ENCODE data around the gene SMG6.

Gene SMG6

DNA sequence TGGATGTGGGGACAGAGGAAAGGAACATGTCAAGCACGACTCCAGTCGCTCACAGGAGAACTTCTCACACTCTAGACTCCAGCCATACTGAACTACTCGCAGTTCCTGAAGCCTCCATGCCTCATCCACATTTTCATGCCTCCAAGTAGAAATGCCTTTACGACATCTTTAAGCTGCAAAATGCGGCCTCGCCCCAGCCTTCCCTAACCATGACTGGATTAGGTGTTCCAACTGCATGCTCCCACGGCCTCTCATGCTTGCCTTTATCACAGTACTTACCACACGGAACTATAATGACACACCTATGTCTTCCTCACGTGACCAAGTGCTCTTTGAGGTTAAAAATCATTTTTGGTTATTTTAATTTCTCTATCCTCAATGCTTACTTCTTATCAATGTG lies 23.9 kb downstream of the SMG6 start:
- Histone ChIP-seq H3K36me3 (peaks cover 77% of the 10 kb centered on the region), H3K4me3 (ENCODE audit: low read depth, low read length) (no peak overlapping the region), H3K9me3 (ENCODE audit: severe bottlenecking) (no peaks in the 10 kb centered on the region), H3K27ac (no peak overlapping the region), H3K27me3 (ENCODE audit: insufficient read depth, low read depth, severe bottlenecking) (no peaks in the 10 kb centered on the region)
- no peak for DNase-seq
- TF ChIP-seq, protein P1, sequence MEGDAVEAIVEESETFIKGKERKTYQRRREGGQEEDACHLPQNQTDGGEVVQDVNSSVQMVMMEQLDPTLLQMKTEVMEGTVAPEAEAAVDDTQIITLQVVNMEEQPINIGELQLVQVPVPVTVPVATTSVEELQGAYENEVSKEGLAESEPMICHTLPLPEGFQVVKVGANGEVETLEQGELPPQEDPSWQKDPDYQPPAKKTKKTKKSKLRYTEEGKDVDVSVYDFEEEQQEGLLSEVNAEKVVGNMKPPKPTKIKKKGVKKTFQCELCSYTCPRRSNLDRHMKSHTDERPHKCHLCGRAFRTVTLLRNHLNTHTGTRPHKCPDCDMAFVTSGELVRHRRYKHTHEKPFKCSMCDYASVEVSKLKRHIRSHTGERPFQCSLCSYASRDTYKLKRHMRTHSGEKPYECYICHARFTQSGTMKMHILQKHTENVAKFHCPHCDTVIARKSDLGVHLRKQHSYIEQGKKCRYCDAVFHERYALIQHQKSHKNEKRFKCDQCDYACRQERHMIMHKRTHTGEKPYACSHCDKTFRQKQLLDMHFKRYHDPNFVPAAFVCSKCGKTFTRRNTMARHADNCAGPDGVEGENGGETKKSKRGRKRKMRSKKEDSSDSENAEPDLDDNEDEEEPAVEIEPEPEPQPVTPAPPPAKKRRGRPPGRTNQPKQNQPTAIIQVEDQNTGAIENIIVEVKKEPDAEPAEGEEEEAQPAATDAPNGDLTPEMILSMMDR (IDR thresholded peaks at IDR 0.05; ENCODE audit: low read depth, low read length): no peak

DNA sequence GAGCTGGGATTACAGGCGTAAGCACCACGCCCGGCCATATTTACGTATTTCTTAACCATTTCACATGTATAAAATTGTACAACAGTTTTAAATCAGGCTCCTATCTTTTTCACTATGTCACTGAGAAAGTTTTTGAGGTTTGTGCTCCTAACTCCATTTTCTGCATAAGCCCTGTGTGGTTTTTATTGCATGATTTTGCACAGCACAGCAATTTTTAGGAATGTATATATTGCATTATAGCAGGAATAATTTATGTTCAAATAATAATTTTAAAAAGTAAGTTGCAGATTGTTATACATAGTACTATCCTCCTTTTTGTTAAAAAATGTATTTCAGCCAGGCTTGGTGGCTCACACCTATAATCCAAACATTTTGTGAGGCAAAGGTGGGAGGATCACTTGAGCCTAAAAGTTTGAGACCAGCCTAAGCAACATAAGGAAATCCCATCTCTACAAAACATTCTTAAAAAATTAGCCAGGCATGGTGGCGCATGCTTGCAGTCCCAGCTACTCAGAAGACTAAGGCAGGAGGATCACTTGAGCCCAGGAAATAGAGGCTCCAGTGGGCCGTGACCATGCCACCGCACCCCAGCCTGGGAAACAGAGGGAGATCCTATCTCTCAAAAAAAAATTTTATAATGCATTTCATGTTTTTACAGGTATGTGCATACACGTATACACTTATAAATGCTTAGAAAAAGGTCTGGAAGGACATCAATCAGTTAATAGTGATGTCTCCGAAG lies 26.0 kb downstream of the SMG6 start:
- DNase-seq: no peak

DNA sequence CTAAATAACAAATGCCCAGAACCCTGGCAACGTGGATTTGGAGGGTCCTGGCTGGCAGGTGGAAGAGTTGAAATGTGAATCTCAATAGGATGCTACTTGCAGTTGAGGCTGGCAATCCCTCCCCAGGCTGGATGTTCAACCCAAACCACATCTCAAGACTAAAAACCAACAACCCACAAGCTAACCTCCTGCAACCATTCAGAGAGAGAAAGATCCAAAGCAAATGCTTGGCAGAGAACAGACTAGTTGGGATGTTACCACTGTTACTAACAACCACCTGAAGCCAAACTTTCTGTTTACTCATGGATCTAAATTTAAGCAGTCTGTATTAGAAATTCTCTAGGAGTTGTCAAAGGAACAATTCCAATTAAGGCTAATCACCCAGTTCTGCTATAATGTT lies 27.9 kb downstream of the SMG6 start:
- no peak for DNase-seq
- Histone ChIP-seq H3K4me3 (ENCODE audit: low read depth, low read length) (no peak overlapping the region), H3K9me3 (ENCODE audit: severe bottlenecking) (no peaks in the 10 kb centered on the region), H3K27ac (no peak overlapping the region), H3K27me3 (ENCODE audit: insufficient read depth, low read depth, severe bottlenecking) (no peaks in the 10 kb centered on the region), H3K36me3 (peaks cover 55% of the 10 kb centered on the region)
- TF ChIP-seq, protein P1 (IDR thresholded peaks at IDR 0.05; ENCODE audit: low read depth, low read length): no peak

More for the DNA sequence above, 26.0 kb downstream of the SMG6 start:
- Histone ChIP-seq H3K27me3 (ENCODE audit: insufficient read depth, low read depth, severe bottlenecking) (no peaks in the 10 kb centered on the region), H3K27ac (no peak overlapping the region), H3K4me3 (ENCODE audit: low read depth, low read length) (no peak overlapping the region), H3K9me3 (ENCODE audit: severe bottlenecking) (no peaks in the 10 kb centered on the region), H3K36me3 (peaks cover 73% of the 10 kb centered on the region)
- TF ChIP-seq, protein P1 (IDR thresholded peaks at IDR 0.05; ENCODE audit: low read depth, low read length): no peak

DNA sequence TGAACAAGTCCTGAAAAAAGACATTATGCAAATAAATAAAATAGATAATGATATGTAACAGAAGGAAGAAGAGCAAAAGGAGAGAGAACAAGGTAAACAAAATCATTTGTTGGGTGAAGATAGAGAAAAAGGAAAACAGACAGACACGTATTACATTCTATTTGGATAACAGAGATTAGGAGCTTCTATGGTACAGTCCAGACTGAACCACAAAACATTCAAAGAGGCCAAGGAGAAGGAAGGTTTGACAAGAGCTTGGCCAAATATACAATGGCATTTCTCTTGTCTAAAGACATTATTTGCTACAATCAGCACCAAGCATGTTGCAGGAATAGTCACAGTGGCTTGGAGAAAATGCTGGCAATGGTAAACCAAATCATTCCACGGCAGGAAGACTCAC lies 29.2 kb downstream of the SMG6 start:
- Histone ChIP-seq H3K36me3 (peaks cover 42% of the 10 kb centered on the region), H3K4me3 (ENCODE audit: low read depth, low read length) (no peak overlapping the region), H3K27ac (no peak overlapping the region)

DNA sequence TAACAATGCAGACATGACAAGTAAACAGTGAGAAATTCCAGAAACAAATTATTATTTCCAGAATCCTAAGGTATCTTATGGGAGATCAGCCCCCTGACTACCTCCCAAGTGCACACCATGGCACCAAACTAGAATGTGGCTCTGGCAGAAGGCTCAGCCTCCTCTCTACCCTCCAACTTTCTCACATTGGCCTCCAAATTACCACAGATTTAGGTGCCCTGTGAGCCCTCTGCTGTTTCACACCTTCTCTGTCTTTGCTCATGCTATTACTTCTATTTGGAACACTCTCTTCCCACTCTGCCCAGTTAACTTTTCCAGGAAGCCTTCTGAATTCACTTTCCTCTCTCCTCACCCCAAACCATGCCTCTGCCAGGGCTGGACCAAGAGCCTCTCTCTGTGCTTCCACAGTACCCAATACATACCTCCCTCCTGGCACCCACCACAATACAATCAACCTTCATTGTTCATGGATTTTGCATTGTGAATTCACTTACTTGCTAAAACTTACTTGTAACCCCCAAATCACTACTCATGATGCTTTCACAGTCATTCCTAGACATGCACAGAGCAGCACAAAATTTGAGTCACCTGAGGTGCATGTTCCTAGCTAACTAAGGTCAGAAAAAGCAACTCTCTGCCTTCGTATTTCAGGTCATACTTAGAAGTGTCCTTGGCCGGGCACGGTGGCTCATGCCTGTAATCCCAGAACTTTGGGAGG lies 31.4 kb downstream of the SMG6 start:
- no peak for DNase-seq
- TF ChIP-seq, protein P1 (IDR thresholded peaks at IDR 0.05; ENCODE audit: low read depth, low read length): no peak
- Histone ChIP-seq H3K36me3 (peaks cover 30% of the 10 kb centered on the region), H3K9me3 (ENCODE audit: severe bottlenecking) (no peaks in the 10 kb centered on the region), H3K4me3 (ENCODE audit: low read depth, low read length) (no peak overlapping the region), H3K27ac (no peak overlapping the region), H3K27me3 (ENCODE audit: insufficient read depth, low read depth, severe bottlenecking) (no peaks in the 10 kb centered on the region)

More for the DNA sequence above, 29.2 kb downstream of the SMG6 start:
- Histone ChIP-seq H3K27me3 (ENCODE audit: insufficient read depth, low read depth, severe bottlenecking) (no peaks in the 10 kb centered on the region), H3K9me3 (ENCODE audit: severe bottlenecking) (no peaks in the 10 kb centered on the region)
- DNase-seq: no peak
- TF ChIP-seq, protein P1 (IDR thresholded peaks at IDR 0.05; ENCODE audit: low read depth, low read length): no peak
